Activated T-cell treated with anti-CD3 and anti-CD28 coated beads, Interleukin-2, amount 50 U/mL, for 4 hours (primary cell): Measurements from ENCODE around the gene BEND4. TPM values are rescaled to one million over a fixed set of nuclear protein-coding genes. Genes with fewer than 3 reads are reported as not detected.

Experiments used
- ATAC-seq, 2 donors: fragments of 200-7000 bp; cut with Tn5 transposase; one replicate each; pipeline ENCODE4 v1.10.0; 2021
- DNase-seq: peaks from one replicate; pipeline ENCODE4 v3.0.0-alpha.2; 2020
- H3K27me3 Mint-ChIP-seq: one replicate; pipeline ENCODE4 v1.8.0; 2021; ENCODE audit warnings: low read depth, mixed read lengths
- H3K36me3 Mint-ChIP-seq: one replicate; pipeline ENCODE4 v1.8.0; 2022; ENCODE audit warnings: mixed read lengths; ENCODE audit not compliant: insufficient read depth
- H3K4me1 Mint-ChIP-seq: one replicate; pipeline ENCODE4 v1.8.0; 2021; ENCODE audit warnings: low read depth, mixed read lengths
- H3K4me3 Mint-ChIP-seq: one replicate; pipeline ENCODE4 v1.8.0; 2021; ENCODE audit warnings: mild to moderate bottlenecking, moderate library complexity, mixed read lengths
- H3K9me3 Mint-ChIP-seq: one replicate; pipeline ENCODE4 v1.8.0; 2021; ENCODE audit warnings: mixed read lengths
- total RNA-seq, 3 donors: library from RNA; stranded (reverse); gene quantifications; one replicate each; pipeline ENCODE4 v1.2.1, GENCODE V29; 2021

Gene BEND4
- total RNA-seq, 3 donors from 2014 or later: 0.28 to 1.3 (median 0.52) TPM

- no peaks in the 10 kb centered on the region for H3K9me3 Mint-ChIP-seq
- H3K4me1 Mint-ChIP-seq: no peaks in the 10 kb centered on the region
- H3K4me3 Mint-ChIP-seq: no peak overlapping the region
- no peak for DNase-seq
- H3K27me3 Mint-ChIP-seq: peaks cover 15% of the 10 kb centered on the region
- ATAC-seq: no peak
- no peaks in the 10 kb centered on the region for H3K36me3 Mint-ChIP-seq
Measured at GRCh38 chr4:42142591-42142990, 9.9 kb downstream of the BEND4 start.

GRCh38 chr4:42136371-42136770 is 16.1 kb downstream of the BEND4 start:
- Mint-ChIP-seq H3K9me3 (no peaks in the 10 kb centered on the region), H3K36me3 (no peaks in the 10 kb centered on the region), H3K4me1 (no peaks in the 10 kb centered on the region), H3K4me3 (no peak overlapping the region), H3K27me3 (peaks cover 7% of the 10 kb centered on the region)
- no peak for DNase-seq
- ATAC-seq: no peak

GRCh38 chr4:42133006-42133405 is 19.4 kb downstream of the BEND4 start:
- no peak overlapping the region for H3K4me3 Mint-ChIP-seq
- DNase-seq: no peak
- no peaks in the 10 kb centered on the region for H3K9me3 Mint-ChIP-seq
- H3K36me3 Mint-ChIP-seq: no peaks in the 10 kb centered on the region
- H3K27me3 Mint-ChIP-seq: no peaks in the 10 kb centered on the region
- ATAC-seq: no peak
- H3K4me1 Mint-ChIP-seq: no peaks in the 10 kb centered on the region

GRCh38 chr4:42132099-42132498 is 20.4 kb downstream of the BEND4 start:
- ATAC-seq (no peak), DNase-seq (no peak)
- Mint-ChIP-seq H3K4me3 (no peak overlapping the region), H3K4me1 (no peaks in the 10 kb centered on the region), H3K9me3 (no peaks in the 10 kb centered on the region), H3K36me3 (no peaks in the 10 kb centered on the region), H3K27me3 (no peaks in the 10 kb centered on the region)

GRCh38 chr4:42123071-42123644 is 29.3 kb downstream of the BEND4 start:
- H3K4me3 Mint-ChIP-seq: no peak overlapping the region
- peaks cover 8% of the 10 kb centered on the region for H3K27me3 Mint-ChIP-seq
- H3K36me3 Mint-ChIP-seq: no peaks in the 10 kb centered on the region
- DNase-seq (no peak), ATAC-seq (no peak)
- H3K4me1 Mint-ChIP-seq: no peaks in the 10 kb centered on the region
- H3K9me3 Mint-ChIP-seq: no peaks in the 10 kb centered on the region

GRCh38 chr4:42122237-42122636 is 30.2 kb downstream of the BEND4 start:
- peaks cover 8% of the 10 kb centered on the region for H3K27me3 Mint-ChIP-seq
- H3K36me3 Mint-ChIP-seq: no peaks in the 10 kb centered on the region
- DNase-seq (no peak), ATAC-seq (no peak)
- no peaks in the 10 kb centered on the region for H3K4me1 Mint-ChIP-seq
- no peaks in the 10 kb centered on the region for H3K9me3 Mint-ChIP-seq
- no peak overlapping the region for H3K4me3 Mint-ChIP-seq

GRCh38 chr4:42119886-42120285 is 32.6 kb downstream of the BEND4 start:
- no peaks in the 10 kb centered on the region for H3K4me1 Mint-ChIP-seq
- ATAC-seq: no peak
- H3K9me3 Mint-ChIP-seq: no peaks in the 10 kb centered on the region
- H3K27me3 Mint-ChIP-seq: peaks cover 11% of the 10 kb centered on the region
- H3K4me3 Mint-ChIP-seq: no peak overlapping the region
- no peak for DNase-seq
- no peaks in the 10 kb centered on the region for H3K36me3 Mint-ChIP-seq

GRCh38 chr4:42112846-42113245 is 39.6 kb downstream of the BEND4 start:
- DNase-seq: no peak
- no peaks in the 10 kb centered on the region for H3K4me1 Mint-ChIP-seq
- no peaks in the 10 kb centered on the region for H3K36me3 Mint-ChIP-seq
- ATAC-seq: no peak
- H3K27me3 Mint-ChIP-seq: peaks cover 28% of the 10 kb centered on the region
- peaks cover 6% of the 10 kb centered on the region for H3K9me3 Mint-ChIP-seq
- no peak overlapping the region for H3K4me3 Mint-ChIP-seq

- ATAC-seq: no peak
- peaks cover 6% of the 10 kb centered on the region for H3K9me3 Mint-ChIP-seq
- no peaks in the 10 kb centered on the region for H3K4me1 Mint-ChIP-seq
- no peak overlapping the region for H3K4me3 Mint-ChIP-seq
- DNase-seq: no peak
- no peaks in the 10 kb centered on the region for H3K36me3 Mint-ChIP-seq
- peaks cover 5% of the 10 kb centered on the region for H3K27me3 Mint-ChIP-seq
Measured at GRCh38 chr4:42104521-42104920, 47.9 kb downstream of the BEND4 start.

GRCh38 chr4:42101446-42101975 is 50.9 kb downstream of the BEND4 start:
- no peaks in the 10 kb centered on the region for H3K27me3 Mint-ChIP-seq
- no peaks in the 10 kb centered on the region for H3K9me3 Mint-ChIP-seq
- H3K36me3 Mint-ChIP-seq: no peaks in the 10 kb centered on the region
- ATAC-seq (no peak), DNase-seq (no peak)
- H3K4me1 Mint-ChIP-seq: no peaks in the 10 kb centered on the region
- H3K4me3 Mint-ChIP-seq: no peak overlapping the region

- ATAC-seq (no peak), DNase-seq (no peak)
- Mint-ChIP-seq H3K9me3 (no peaks in the 10 kb centered on the region), H3K27me3 (no peaks in the 10 kb centered on the region), H3K4me3 (no peak overlapping the region), H3K36me3 (peaks cover 17% of the 10 kb centered on the region), H3K4me1 (no peaks in the 10 kb centered on the region)
Measured at GRCh38 chr4:42088386-42088785, 64.1 kb downstream of the BEND4 start.

- Mint-ChIP-seq H3K36me3 (peaks cover 23% of the 10 kb centered on the region), H3K27me3 (no peaks in the 10 kb centered on the region), H3K9me3 (no peaks in the 10 kb centered on the region), H3K4me3 (no peak overlapping the region), H3K4me1 (no peaks in the 10 kb centered on the region)
- ATAC-seq (no peak), DNase-seq (no peak)
Measured at GRCh38 chr4:42083816-42084215, 68.6 kb downstream of the BEND4 start.

GRCh38 chr4:42080306-42080705 is 72.1 kb downstream of the BEND4 start:
- Mint-ChIP-seq H3K36me3 (peaks cover 13% of the 10 kb centered on the region), H3K4me3 (no peak overlapping the region), H3K27me3 (no peaks in the 10 kb centered on the region), H3K4me1 (no peaks in the 10 kb centered on the region), H3K9me3 (no peaks in the 10 kb centered on the region)
- DNase-seq: no peak
- no peak for ATAC-seq

- H3K36me3 Mint-ChIP-seq: peaks cover 13% of the 10 kb centered on the region
- DNase-seq: no peak
- H3K4me1 Mint-ChIP-seq: no peaks in the 10 kb centered on the region
- ATAC-seq: no peak
- no peaks in the 10 kb centered on the region for H3K27me3 Mint-ChIP-seq
- no peak overlapping the region for H3K4me3 Mint-ChIP-seq
- H3K9me3 Mint-ChIP-seq: no peaks in the 10 kb centered on the region
Measured at GRCh38 chr4:42078184-42078801, 74.2 kb downstream of the BEND4 start.

- Mint-ChIP-seq H3K36me3 (peaks cover 15% of the 10 kb centered on the region), H3K4me3 (no peak overlapping the region), H3K9me3 (no peaks in the 10 kb centered on the region), H3K27me3 (no peaks in the 10 kb centered on the region), H3K4me1 (no peaks in the 10 kb centered on the region)
- ATAC-seq (no peak), DNase-seq (no peak)
Measured at GRCh38 chr4:42074294-42074693, 78.2 kb downstream of the BEND4 start.
